OCI-LY3 (cell line): ENCODE measurements around the gene VNN1.

Source experiments
- H2AFZ ChIP-seq: fragments of 200-600, 300-600 bp; shearing (Covaris generic); 2 replicates; pipeline ENCODE4 v1.6.0; 2014; ENCODE audit warnings: antibody characterized with exemption, low read depth, low read length
- H3K27ac ChIP-seq: fragments of 200-600, 300-600 bp; sonication (generic); 2 replicates; pipeline ENCODE4 v1.5.1; 2014; ENCODE audit warnings: mild to moderate bottlenecking, low read length, moderate library complexity, mixed read lengths
- H3K27me3 ChIP-seq: fragments of 200-600, 300-600 bp; sonication (generic); 2 replicates; pipeline ENCODE4 v1.6.1; 2014; ENCODE audit warnings: low read depth, low read length, mixed read lengths
- H3K36me3 ChIP-seq: fragments of 200-600, 300-600 bp; sonication (generic); replicated peaks from 2 replicates; pipeline ENCODE3; 2014; ENCODE audit warnings: low read depth, low read length, mixed read lengths
- H3K4me1 ChIP-seq: fragments of 300-600, 200-600 bp; sonication (generic); 2 replicates; pipeline ENCODE4 v1.6.1; 2014; ENCODE audit warnings: low read length, mixed read lengths
- H3K4me2 ChIP-seq: fragments of 200-600, 300-600 bp; sonication (generic); 2 replicates; pipeline ENCODE4 v1.6.1; 2014; ENCODE audit warnings: low read length, mixed read lengths
- H3K4me3 ChIP-seq: fragments of 300-600, 200-600 bp; sonication (generic); 2 replicates; pipeline ENCODE4 v1.5.1; 2014; ENCODE audit warnings: antibody characterized with exemption, mild to moderate bottlenecking, low read length, moderate library complexity
- H3K79me2 ChIP-seq: fragments of 300-600, 200-600 bp; shearing (Covaris generic); 2 replicates; pipeline ENCODE4 v1.6.1; 2014; ENCODE audit warnings: mild to moderate bottlenecking, low read length, mixed read lengths
- H3K9ac ChIP-seq: fragments of 300-600, 200-600 bp; shearing (Covaris generic); 2 replicates; pipeline ENCODE4 v1.6.0; 2014; ENCODE audit warnings: mild to moderate bottlenecking, low read length, moderate library complexity
- H3K9me3 ChIP-seq: fragments of 200-600, 300-600 bp; shearing (Covaris generic); 2 replicates; pipeline ENCODE4 v1.6.1; 2014; ENCODE audit warnings: low read length, mixed read lengths; ENCODE audit not compliant: insufficient read depth
- H4K20me1 ChIP-seq: fragments of 200-600, 300-600 bp; sonication (generic); 2 replicates; pipeline ENCODE4 v1.6.1; 2016; ENCODE audit warnings: low read length, mixed read lengths; ENCODE audit not compliant: insufficient read depth
- EZH2phosphoT487 ChIP-seq: fragments of 200-600 bp; shearing (Covaris generic); IDR thresholded peaks from 2 replicates; pipeline ENCODE4 v1.6.1; 2018; ENCODE audit warnings: antibody characterized with exemption, mixed run types, low read depth
- TF ChIP-seq, protein P1 (sequence below): fragments of 200-600, 300-600 bp; sonication (generic); IDR thresholded peaks from 2 replicates; pipeline ENCODE4 v1.5.1; 2014; ENCODE audit warnings: antibody characterized with exemption, low read length, low read depth

Gene VNN1

GRCh38 chr6:132713352-132714134 is at the start of gene VNN1:
Gene VNN1 (minus strand): TSS chr6:132714055. CDS start chr6:132714035, 20 bp downstream.
- H3K36me3 ChIP-seq, result no peaks in the 10 kb centered on the region
- peak within 1 kb of the TSS; percentile 92 for H3K27ac ChIP-seq
- H3K79me2 ChIP-seq, result no peaks in the 10 kb centered on the region
- peaks cover 29% of the 10 kb centered on the region for H3K4me1 ChIP-seq
- H3K4me3 ChIP-seq, result peak within 1 kb of the TSS; percentile 71
- no peaks in the 10 kb centered on the region for H3K27me3 ChIP-seq
- H3K9ac ChIP-seq, result peak within 1 kb of the TSS; percentile 68
- H4K20me1 ChIP-seq, result no peaks in the 10 kb centered on the region
- peak within 1 kb of the TSS; percentile 65; the same call in 1 of the 2 replicates for H2AFZ ChIP-seq
- H3K4me2 ChIP-seq, result peak within 1 kb of the TSS; percentile 88
- TF ChIP-seq EZH2phosphoT487, result no peak
- TF ChIP-seq, protein P1, sequence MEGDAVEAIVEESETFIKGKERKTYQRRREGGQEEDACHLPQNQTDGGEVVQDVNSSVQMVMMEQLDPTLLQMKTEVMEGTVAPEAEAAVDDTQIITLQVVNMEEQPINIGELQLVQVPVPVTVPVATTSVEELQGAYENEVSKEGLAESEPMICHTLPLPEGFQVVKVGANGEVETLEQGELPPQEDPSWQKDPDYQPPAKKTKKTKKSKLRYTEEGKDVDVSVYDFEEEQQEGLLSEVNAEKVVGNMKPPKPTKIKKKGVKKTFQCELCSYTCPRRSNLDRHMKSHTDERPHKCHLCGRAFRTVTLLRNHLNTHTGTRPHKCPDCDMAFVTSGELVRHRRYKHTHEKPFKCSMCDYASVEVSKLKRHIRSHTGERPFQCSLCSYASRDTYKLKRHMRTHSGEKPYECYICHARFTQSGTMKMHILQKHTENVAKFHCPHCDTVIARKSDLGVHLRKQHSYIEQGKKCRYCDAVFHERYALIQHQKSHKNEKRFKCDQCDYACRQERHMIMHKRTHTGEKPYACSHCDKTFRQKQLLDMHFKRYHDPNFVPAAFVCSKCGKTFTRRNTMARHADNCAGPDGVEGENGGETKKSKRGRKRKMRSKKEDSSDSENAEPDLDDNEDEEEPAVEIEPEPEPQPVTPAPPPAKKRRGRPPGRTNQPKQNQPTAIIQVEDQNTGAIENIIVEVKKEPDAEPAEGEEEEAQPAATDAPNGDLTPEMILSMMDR, result no peak
- no peaks in the 10 kb centered on the region for H3K9me3 ChIP-seq

GRCh38 chr6:132763269-132763668 is 49.4 kb upstream of the VNN1 start:
- H3K4me1 ChIP-seq, result peaks cover 52% of the 10 kb centered on the region
- H3K4me2 ChIP-seq, result peak overlapping the region; percentile 73
- no peak for TF ChIP-seq EZH2phosphoT487
- TF ChIP-seq, protein P1, result no peak
- H3K9me3 ChIP-seq, result no peaks in the 10 kb centered on the region
- no peaks in the 10 kb centered on the region for H3K79me2 ChIP-seq
- H3K4me3 ChIP-seq, result peak overlapping the region; percentile 63
- peak overlapping the region; percentile 41 for H3K9ac ChIP-seq
- no peak overlapping the region for H2AFZ ChIP-seq
- no peaks in the 10 kb centered on the region for H4K20me1 ChIP-seq
- H3K27ac ChIP-seq, result no peak overlapping the region
- no peaks in the 10 kb centered on the region for H3K27me3 ChIP-seq
- H3K36me3 ChIP-seq, result no peaks in the 10 kb centered on the region

DNA sequence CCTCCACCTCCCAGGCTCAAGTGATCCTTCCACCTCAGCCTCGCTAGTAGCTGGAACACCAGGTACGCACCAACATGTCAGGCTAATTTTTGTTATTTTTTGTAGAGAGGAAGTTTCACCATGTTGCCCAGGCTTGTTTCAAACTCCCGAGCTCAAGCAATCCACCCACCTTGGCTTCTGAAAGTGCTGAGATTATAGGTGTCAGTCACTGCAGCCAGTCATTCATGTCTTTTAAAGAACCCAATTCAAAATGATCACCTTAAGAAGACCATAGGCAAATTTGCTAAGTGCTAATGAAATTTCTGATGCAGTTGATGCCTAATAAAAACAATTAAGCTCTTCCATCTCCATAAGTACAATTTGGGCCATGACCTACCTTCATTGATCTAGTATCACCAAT is 46.4 kb upstream of the VNN1 start:
- Histone ChIP-seq H3K79me2 (no peaks in the 10 kb centered on the region), H3K9me3 (no peaks in the 10 kb centered on the region), H3K27ac (no peak overlapping the region), H3K9ac (no peak overlapping the region), H4K20me1 (no peaks in the 10 kb centered on the region), H3K4me3 (no peak overlapping the region), H3K4me2 (no peak overlapping the region), H2AFZ (no peak overlapping the region), H3K4me1 (peaks cover 72% of the 10 kb centered on the region), H3K27me3 (no peaks in the 10 kb centered on the region), H3K36me3 (no peaks in the 10 kb centered on the region)
- TF ChIP-seq, protein P1, result no peak
- no peak for TF ChIP-seq EZH2phosphoT487

GRCh38 chr6:132758689-132759088 is 44.8 kb upstream of the VNN1 start:
- Histone ChIP-seq H3K4me1 (peaks cover 62% of the 10 kb centered on the region), H3K9me3 (no peaks in the 10 kb centered on the region), H3K27me3 (no peaks in the 10 kb centered on the region), H3K4me3 (no peak overlapping the region), H2AFZ (no peak overlapping the region), H3K9ac (no peak overlapping the region), H3K27ac (no peak overlapping the region), H3K79me2 (no peaks in the 10 kb centered on the region), H4K20me1 (no peaks in the 10 kb centered on the region), H3K36me3 (no peaks in the 10 kb centered on the region), H3K4me2 (no peak overlapping the region)
- TF ChIP-seq, protein P1, result no peak
- no peak for TF ChIP-seq EZH2phosphoT487
